ENCODE results near the gene RAB40AL.

The RAB40AL gene

GRCh38 chrX:102985192-102985591 is 48.1 kb downstream of the RAB40AL start:
- no peak for DNase-seq
